ENCODE measurements around the gene THSD4. TPM values are rescaled to one million over a fixed set of nuclear protein-coding genes. Genes with fewer than 3 reads are reported as not detected.
A peak's percentile ranks its signal among the peaks of the same experiment; 100 is the strongest.

The THSD4 gene
- polyA plus RNA-seq, 2 of the 4 experiments (the other 2 are of a cell fraction): 15.8 to 40.7 TPM

DNA sequence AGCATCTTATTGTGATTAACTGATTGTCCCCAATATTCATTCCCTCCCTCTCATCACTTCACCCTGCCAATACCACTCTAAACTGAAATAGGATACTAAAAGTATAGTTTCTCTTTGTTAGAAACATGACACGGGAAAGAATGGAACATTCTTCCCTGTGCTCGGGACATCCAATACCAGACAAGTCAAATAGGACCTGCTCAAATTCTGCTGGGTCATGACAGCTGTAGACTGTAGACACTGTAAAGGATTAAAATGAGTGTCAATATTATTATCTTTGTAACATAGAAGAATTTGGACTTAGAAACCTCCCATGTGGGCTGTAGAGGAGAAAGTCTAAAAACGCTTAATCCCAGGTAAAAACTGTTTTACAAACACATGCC is 380.1 kb downstream of the THSD4 start:
- ChIA-PET CTCF (interaction anchor here (3.0 kb wide), 1 partner anchor 11 kb away, joined by 19 read pairs; no protein-coding TSS in a partner anchor), POLR2A (no interaction called here)
- H3K9me3 ChIP-seq: peaks cover 8% of the 10 kb centered on the region; the same call in 2 of the 3 replicates
- H3K4me3 ChIP-seq: no peak overlapping the region
- no peaks in the 10 kb centered on the region for H3K4me1 ChIP-seq
- no peak overlapping the region for H3K4me2 ChIP-seq
- no peak for DNase-seq (ENCODE audit: low read depth in 1 of 2, low spot score in 1 of 2)
- ATAC-seq: no peak
- TF ChIP-seq ZNF302 (CRISPR knock-in tag; IDR thresholded peaks at IDR 0.05) (no peak), FOXS1 (CRISPR knock-in tag; IDR thresholded peaks at IDR 0.05) (no peak), ZFP36 (IDR thresholded peaks at IDR 0.05; ENCODE audit: borderline replicate concordance, partially characterized antibody) (no peak), NFE2L2 (conservative IDR thresholded peaks at IDR 0.05; ENCODE audit: low read length) (no peak), SREBF2 (IDR thresholded peaks at IDR 0.05) (no peak), FOSB (CRISPR knock-in tag; IDR thresholded peaks at IDR 0.05) (no peak)
- TF ChIP-seq, protein P1, sequence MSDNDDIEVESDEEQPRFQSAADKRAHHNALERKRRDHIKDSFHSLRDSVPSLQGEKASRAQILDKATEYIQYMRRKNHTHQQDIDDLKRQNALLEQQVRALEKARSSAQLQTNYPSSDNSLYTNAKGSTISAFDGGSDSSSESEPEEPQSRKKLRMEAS (IDR thresholded peaks at IDR 0.05): no peak
- TF ChIP-seq, protein P2, sequence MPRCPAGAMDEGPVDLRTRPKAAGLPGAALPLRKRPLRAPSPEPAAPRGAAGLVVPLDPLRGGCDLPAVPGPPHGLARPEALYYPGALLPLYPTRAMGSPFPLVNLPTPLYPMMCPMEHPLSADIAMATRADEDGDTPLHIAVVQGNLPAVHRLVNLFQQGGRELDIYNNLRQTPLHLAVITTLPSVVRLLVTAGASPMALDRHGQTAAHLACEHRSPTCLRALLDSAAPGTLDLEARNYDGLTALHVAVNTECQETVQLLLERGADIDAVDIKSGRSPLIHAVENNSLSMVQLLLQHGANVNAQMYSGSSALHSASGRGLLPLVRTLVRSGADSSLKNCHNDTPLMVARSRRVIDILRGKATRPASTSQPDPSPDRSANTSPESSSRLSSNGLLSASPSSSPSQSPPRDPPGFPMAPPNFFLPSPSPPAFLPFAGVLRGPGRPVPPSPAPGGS (IDR thresholded peaks at IDR 0.05): no peak
- TF ChIP-seq, protein P3, sequence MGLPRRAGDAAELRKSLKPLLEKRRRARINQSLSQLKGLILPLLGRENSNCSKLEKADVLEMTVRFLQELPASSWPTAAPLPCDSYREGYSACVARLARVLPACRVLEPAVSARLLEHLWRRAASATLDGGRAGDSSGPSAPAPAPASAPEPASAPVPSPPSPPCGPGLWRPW (IDR thresholded peaks at IDR 0.05): no peak
- FAIRE-seq: no peak
- WGBS (ENCODE audit: missing lambda C conversion rate): 61% methylated on average over 3 of the region's 3 CpGs
- H3K27ac ChIP-seq: no peak overlapping the region

DNA sequence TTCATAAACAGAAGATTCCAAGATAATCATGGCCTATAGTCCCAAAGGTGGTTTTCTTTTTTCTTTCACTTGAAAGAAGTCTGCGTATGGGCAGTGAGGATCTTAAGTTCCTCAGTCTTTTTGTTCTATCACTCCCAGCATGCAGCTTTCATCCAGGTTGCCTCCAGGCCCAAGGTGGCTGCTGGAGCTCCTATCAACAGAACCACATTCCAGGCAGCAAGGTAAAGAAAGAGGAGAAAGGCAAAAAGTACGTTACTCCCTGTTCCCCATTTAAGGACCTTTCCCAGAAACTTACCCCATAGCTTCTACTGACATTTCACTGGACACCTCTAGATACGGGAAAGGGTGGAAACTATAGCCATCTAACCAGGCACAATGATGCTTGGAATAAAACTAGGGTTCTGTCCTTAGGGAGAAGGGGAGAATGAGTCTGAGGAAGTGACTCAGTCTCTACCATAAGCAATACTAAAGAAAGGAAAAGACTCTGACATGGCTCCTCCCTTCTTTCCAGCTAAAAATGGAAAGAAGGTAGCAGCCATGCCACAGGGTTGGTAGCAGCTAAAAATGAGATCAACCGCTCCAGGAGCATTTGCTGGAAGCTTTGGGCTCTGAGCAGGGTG is 381.2 kb downstream of the THSD4 start:
- ATAC-seq (no peak), DNase-seq (ENCODE audit: low read depth in 1 of 2, low spot score in 1 of 2) (no peak), FAIRE-seq (no peak)
- H3K4me1 ChIP-seq: no peaks in the 10 kb centered on the region
- 67% methylated on average over 4 of the region's 4 CpGs for WGBS (ENCODE audit: missing lambda C conversion rate)
- H3K4me2 ChIP-seq: no peak overlapping the region
- ChIA-PET POLR2A (no interaction called here), CTCF (interaction anchor here (0.6 to 3.0 kb wide), 3 partner anchors 12 to 53 kb away, joined by 3 to 19 read pairs (median 4); no protein-coding TSS in a partner anchor)
- no peak overlapping the region for H3K27ac ChIP-seq
- TF ChIP-seq TFCP2L1 (CRISPR knock-in tag; IDR thresholded peaks at IDR 0.05) (no peak), NFE2L2 (conservative IDR thresholded peaks at IDR 0.05; ENCODE audit: low read length) (no peak), FOSB (CRISPR knock-in tag; IDR thresholded peaks at IDR 0.05) (no peak), SREBF2 (IDR thresholded peaks at IDR 0.05) (no peak), HOXB13 (CRISPR knock-in tag; IDR thresholded peaks at IDR 0.05; ENCODE audit: low read depth) (no peak), HOXA7 (CRISPR knock-in tag; IDR thresholded peaks at IDR 0.05) (no peak), RARB (CRISPR knock-in tag; IDR thresholded peaks at IDR 0.05) (no peak), RAD21 (conservative IDR thresholded peaks at IDR 0.05 in 1 of 2, IDR thresholded peaks at IDR 0.05 in 1 of 2) (no peak), MYC (IDR thresholded peaks at IDR 0.05; ENCODE audit: borderline replicate concordance, low read length) (no peak), JUN (IDR thresholded peaks at IDR 0.05) (no peak), JUNB (IDR thresholded peaks at IDR 0.05) (no peak), GATA3 (IDR thresholded peaks at IDR 0.05; ENCODE audit: borderline replicate concordance) (no peak)
- no peak overlapping the region for H3K4me3 ChIP-seq
- H3K9me3 ChIP-seq: peaks cover 14% of the 10 kb centered on the region

DNA sequence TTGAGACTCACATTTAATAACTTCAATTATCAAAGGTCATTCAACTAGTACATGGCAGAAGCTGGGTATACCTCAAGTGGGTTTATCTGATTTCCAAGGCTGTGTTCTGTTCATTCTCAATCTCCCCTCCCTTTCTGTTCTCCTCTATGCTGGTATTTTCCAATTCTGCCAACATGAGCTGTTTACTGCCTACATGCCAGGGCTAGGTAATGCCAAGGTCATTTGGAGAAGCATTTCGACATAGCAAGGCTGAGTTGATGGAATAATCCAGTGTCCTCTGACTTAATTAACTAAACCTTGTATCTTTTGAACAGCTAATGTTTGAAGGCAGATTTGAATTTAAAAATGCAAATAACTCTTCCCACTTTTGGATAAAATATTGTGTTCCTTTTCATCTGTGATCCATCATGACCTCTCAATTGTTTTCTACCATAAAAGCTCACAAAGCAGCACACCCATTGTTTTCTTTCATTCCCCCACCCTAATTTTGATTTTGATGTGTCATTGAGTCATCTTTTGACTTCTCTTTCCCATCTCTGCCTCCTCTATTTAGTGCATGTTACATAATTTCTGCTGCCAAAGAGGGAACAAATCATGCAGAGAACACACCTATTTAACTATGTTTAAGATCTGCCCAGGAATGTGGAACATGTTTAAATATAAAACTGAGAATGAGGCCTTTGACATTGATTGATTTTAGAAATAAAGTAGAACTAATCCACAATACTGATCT is 386.2 kb downstream of the THSD4 start:
- 55% methylated on average over 1 of the region's 1 CpG for WGBS (ENCODE audit: missing lambda C conversion rate)
- Histone ChIP-seq H3K4me2 (no peak overlapping the region), H3K4me1 (no peaks in the 10 kb centered on the region), H3K27ac (no peak overlapping the region), H3K9me3 (peaks cover 14% of the 10 kb centered on the region), H3K4me3 (no peak overlapping the region)
- ChIA-PET CTCF (interaction anchor here (0.6 to 1.7 kb wide), 3 partner anchors 9 to 408 kb away, joined by 3 to 4 read pairs (median 4); no protein-coding TSS in a partner anchor), POLR2A (no interaction called here)
- DNase-seq (ENCODE audit: low read depth in 1 of 2, low spot score in 1 of 2) (no peak), FAIRE-seq (peak; percentile 70), ATAC-seq (no peak)
- TF ChIP-seq RAD21 (conservative IDR thresholded peaks at IDR 0.05 in 1 of 2, IDR thresholded peaks at IDR 0.05 in 1 of 2) (no peak), RFX5 (IDR thresholded peaks at IDR 0.05) (no peak), SMC3 (IDR thresholded peaks at IDR 0.05) (no peak), RARB (CRISPR knock-in tag; IDR thresholded peaks at IDR 0.05) (no peak), CBX8 (IDR thresholded peaks at IDR 0.05) (no peak), SREBF2 (IDR thresholded peaks at IDR 0.05) (no peak), EHMT2 (IDR thresholded peaks at IDR 0.05; ENCODE audit: low read depth) (no peak), EHF (CRISPR knock-in tag; IDR thresholded peaks at IDR 0.05) (no peak)
- TF ChIP-seq, protein P1 (IDR thresholded peaks at IDR 0.05): no peak
- TF ChIP-seq, protein P3 (IDR thresholded peaks at IDR 0.05): no peak

Data from A549 (cell line).